Astrocyte of the cerebellum (primary cell): ENCODE measurements around the gene CRLF1.

Source experiments
- DNase-seq: peaks from one replicate; pipeline ENCODE4 v3.0.0-alpha.2; 2011; ENCODE audit warnings: low read depth
- H3K4me3 ChIP-seq: 2 replicates; pipeline ENCODE4 v1.5.1; 2011; ENCODE audit warnings: mild to moderate bottlenecking, low read depth, low read length, moderate library complexity
- CTCF ChIP-seq: IDR thresholded peaks from 2 replicates; pipeline ENCODE4 v1.5.1; 2012; ENCODE audit warnings: low read length, low read depth, moderate library complexity, mild to moderate bottlenecking; ENCODE audit errors: missing control alignments
- in situ Hi-C: cut with HindIII; loops from 2 replicates; pipeline ENCODE4 v1.10.0; 2017; ENCODE audit warnings: low sequenced_read_pairs

Gene CRLF1

DNA sequence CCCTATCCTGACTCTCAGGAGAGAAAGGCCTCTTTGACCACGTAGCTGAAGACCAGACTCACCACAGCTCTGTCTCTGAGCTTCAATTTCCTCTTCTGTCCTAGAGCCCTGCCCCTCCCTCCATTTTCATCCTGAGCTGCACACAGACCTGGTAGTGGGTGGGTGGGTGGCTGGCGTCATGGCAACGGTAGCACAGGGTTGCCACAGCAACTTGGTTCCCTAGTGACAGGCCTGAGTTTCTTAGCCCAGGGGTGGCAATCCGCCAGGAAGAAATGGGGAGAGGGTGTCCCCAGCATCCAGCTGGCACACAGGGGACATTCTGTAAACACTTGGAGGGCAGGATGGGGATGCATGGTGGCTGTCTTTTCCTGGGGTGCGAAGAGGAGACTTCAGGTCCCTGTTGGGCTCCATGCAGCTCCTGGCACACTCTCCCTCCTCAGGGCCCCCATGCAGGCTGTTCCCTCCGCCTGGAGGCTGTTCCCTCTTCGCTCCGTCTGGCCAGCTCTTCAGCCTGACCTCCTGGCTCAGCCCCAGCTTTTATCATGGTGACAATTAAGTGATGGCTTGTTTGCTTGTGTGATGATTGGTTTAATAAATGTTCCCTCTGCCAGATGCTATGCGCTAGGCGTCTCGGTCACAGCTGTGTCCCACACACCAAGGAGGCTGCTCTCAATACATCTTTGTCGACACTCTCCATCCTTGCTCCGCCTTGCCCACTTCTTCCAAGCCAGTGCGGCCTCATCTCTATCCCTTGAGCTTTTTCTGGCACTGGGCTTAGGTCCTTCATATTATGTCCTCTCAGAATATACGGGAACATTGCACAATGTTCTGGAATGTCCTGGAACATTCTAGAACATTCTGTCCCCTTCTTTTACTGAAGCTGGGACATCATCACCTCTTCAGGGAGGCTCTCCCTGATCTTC, 22.8 kb upstream of the CRLF1 start:
- in situ Hi-C loops, result no loop called here
- no peak overlapping the region for H3K4me3 ChIP-seq
- no peak for DNase-seq
- no peak for TF ChIP-seq CTCF

DNA sequence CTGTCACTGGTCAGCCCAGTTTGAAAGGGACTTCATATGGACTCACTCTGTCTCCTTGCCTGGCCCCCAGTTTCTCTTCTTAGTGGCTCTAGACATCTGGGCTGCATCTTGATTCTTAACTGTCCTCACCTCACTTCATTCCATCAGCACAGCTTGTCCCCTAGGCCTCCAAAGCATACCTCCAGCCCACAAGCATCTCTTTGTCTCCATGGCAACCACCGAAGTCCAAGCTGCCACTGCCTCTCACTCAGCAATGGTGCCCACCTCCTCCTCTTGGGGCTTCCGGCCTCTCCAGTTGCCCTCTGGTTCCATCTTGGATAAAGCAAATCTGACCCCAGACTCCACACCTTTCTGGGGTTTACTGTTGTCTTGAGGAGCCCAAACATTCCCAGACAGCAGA, 20.3 kb upstream of the CRLF1 start:
- no peak for TF ChIP-seq CTCF
- DNase-seq, result no peak
- H3K4me3 ChIP-seq, result no peak overlapping the region
- in situ Hi-C loops, result no loop called here

DNA sequence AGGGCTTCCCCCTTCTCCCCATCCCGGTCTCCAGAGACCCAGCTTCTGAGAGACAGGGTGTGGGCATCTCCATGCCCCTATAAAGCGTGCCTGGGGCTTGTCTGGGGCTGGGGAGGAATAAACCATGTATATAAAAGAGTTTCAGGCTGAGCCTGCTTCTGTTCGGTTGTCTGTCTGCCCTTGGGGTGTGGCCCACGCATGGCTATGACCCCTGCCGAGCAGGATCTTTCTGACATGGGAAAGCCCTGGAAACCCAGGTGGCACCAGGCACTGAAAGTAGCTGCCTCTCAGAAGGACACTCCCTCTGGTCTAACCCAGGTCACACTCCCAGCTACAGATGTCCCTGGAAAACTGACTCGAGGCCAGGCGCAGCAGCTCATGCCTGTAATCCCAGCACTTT, 14.3 kb upstream of the CRLF1 start:
- H3K4me3 ChIP-seq, result no peak overlapping the region
- DNase-seq, result no peak
- TF ChIP-seq CTCF, result no peak
- in situ Hi-C loops, result no loop called here

DNA sequence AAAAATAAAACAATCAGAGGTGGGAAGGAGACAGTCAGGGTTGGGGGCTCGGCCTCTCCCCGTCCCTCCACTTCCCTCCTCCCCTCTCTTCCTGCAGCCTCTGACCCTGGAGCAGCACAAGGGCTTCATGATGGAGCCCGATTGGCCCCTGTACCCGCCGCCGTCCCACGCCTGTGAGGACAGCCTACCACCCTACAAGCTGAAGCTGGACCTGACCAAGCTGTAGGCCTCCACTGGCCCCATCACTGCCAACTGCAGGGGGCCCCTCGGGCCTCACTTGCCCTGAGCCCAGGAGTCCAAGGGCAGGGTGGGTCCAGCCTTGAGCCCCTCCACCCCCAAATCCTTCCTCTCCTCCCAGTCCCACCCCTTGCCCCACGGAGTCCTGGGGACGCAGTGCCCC, 13.7 kb upstream of the CRLF1 start:
- no peak overlapping the region for H3K4me3 ChIP-seq
- no peak for TF ChIP-seq CTCF
- in situ Hi-C loops, result no loop called here
- DNase-seq, result no peak

DNA sequence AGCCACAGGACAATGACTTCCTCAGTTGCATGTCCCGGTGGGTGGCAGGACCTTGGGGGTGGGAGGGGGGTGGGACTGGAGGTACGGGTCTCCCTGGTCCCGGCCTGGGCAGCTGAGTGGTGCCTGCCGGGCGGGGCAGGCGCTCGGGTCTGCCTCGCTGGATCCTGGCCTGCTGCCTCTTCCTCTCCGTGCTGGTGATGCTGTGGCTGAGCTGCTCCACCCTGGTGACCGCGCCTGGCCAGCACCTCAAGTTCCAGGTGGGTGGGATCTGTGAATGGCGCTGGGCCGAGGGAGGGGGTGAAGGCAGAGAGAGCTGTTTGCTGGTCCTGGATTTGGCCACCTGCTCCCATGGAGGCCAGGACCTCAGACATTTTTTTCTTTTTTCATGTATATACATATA, 11.6 kb upstream of the CRLF1 start:
- H3K4me3 ChIP-seq, result no peak overlapping the region
- DNase-seq, result no peak
- in situ Hi-C loops, result no loop called here
- no peak for TF ChIP-seq CTCF

DNA sequence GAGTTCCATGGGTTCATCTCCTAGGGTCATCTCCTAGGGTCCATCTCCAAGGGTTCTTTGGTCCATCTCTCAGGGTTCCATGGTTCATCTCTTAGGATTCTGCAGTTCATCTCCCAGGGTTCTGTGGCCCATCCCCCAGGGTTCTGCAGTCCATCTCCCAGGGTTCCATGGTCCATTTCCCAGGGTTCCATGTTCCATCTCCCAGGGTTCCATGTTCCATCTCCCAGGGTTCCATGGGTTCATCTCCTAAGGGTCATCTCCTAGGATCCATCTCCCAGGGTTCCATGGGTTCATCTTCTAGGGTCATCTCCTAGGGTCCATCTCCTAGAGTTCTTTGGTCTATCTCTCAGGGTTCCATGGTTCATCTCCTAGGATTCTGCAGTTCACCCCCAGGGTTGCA, 11.0 kb upstream of the CRLF1 start:
- DNase-seq, result no peak
- no peak for TF ChIP-seq CTCF
- H3K4me3 ChIP-seq, result no peak overlapping the region
- in situ Hi-C loops, result no loop called here
